ENCODE measurements around the gene ANKH. TPM values are rescaled to one million over a fixed set of nuclear protein-coding genes. Genes with fewer than 3 reads are reported as not detected.
A peak's percentile ranks its signal among the peaks of the same experiment; 100 is the strongest.

ANKH gene
- total RNA-seq, 1 donor from 2014 or later: 29.9 TPM

DNA sequence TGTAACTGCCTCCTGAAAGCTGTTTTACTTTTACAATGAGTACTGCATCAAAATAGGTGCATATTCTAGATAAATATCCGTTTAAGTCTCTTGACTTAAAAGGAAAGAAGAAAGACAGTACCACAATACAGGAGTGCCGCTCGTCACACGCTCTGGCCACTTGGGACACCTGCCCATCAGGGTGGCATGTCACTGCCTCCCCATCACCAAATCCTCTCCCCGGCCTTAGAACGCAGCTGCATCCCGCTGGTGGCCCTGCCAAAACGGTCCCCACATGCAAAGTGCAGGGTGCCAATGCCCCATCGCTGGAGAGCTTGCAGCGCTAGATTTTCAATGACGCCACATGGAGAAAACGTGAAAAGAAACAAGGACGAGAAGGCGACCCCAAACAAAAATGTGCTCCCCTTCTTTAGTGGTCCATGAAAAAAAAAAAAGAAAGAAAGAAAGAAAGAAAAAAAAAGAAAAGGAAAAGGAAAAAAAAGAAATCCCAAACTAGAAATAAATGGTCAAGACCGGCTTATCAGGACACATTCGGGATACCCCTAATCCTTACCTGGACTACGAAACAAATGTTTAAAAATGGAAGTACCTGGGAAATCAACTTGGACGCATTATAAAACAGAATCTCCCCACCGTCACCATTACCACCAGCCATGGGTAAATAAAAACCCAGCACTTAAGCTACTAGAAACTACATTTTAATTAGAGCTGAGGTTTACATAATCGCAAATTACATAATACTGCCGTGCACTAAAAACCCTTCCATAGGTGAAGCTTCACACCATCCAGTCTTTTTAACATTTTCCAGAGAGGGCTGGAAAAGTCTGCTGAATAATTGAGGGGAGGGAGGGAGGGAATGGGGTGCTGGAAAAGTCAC lies 1.0 kb downstream of the ANKH start:
- Mint-ChIP-seq H3K27ac (peak overlapping the region; percentile 81), H3K9me3 (ENCODE audit: low read depth) (no peaks in the 10 kb centered on the region), H3K4me3 (ENCODE audit: low read depth) (peak overlapping the region; percentile 74), H3K27me3 (peaks cover 24% of the 10 kb centered on the region), H3K4me1 (ENCODE audit: low read depth) (peaks cover 12% of the 10 kb centered on the region), H3K36me3 (ENCODE audit: insufficient read depth) (no peaks in the 10 kb centered on the region)
- TF ChIP-seq CTCF (IDR thresholded peaks at IDR 0.05; ENCODE audit: unreplicated experiment): no peak
- no peak for DNase-seq (ENCODE audit: low spot score, unreplicated experiment)

- Mint-ChIP-seq H3K27ac (no peak overlapping the region), H3K27me3 (peaks cover 24% of the 10 kb centered on the region), H3K36me3 (ENCODE audit: insufficient read depth) (no peaks in the 10 kb centered on the region), H3K4me3 (ENCODE audit: low read depth) (peak overlapping the region; percentile 74), H3K4me1 (ENCODE audit: low read depth) (peaks cover 11% of the 10 kb centered on the region), H3K9me3 (ENCODE audit: low read depth) (no peaks in the 10 kb centered on the region)
- no peak for DNase-seq (ENCODE audit: low spot score, unreplicated experiment)
- no peak for TF ChIP-seq CTCF (IDR thresholded peaks at IDR 0.05; ENCODE audit: unreplicated experiment)
Measured at GRCh38 chr5:14869668-14870164, 1.9 kb downstream of the ANKH start.

GRCh38 chr5:14869233-14869632 lies 2.3 kb downstream of the ANKH start:
- no peak for DNase-seq (ENCODE audit: low spot score, unreplicated experiment)
- no peaks in the 10 kb centered on the region for H3K9me3 Mint-ChIP-seq (ENCODE audit: low read depth)
- no peak overlapping the region for H3K4me3 Mint-ChIP-seq (ENCODE audit: low read depth)
- no peaks in the 10 kb centered on the region for H3K36me3 Mint-ChIP-seq (ENCODE audit: insufficient read depth)
- TF ChIP-seq CTCF (IDR thresholded peaks at IDR 0.05; ENCODE audit: unreplicated experiment): no peak
- H3K4me1 Mint-ChIP-seq (ENCODE audit: low read depth): peaks cover 11% of the 10 kb centered on the region
- no peak overlapping the region for H3K27ac Mint-ChIP-seq
- peaks cover 24% of the 10 kb centered on the region for H3K27me3 Mint-ChIP-seq

DNA sequence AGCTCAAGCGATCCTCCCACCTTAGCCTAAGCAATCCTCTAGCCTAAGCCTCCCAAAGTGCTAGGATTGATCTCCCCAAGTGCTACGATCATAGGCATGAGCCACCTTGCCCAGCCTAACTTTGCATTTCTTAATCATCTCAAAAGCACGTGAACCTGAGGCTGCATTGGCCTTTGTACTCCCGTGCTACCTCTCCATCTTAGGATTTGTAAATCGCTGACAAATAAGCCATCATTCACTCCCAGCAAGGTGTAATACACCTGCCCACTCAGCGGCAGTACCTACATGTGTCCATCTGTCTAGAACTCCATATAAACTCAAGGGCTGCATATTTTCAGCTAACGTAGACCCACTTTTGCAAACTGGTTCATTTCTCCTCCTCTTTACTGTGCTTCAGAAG lies 2.8 kb downstream of the ANKH start:
- Mint-ChIP-seq H3K4me1 (ENCODE audit: low read depth) (peaks cover 10% of the 10 kb centered on the region), H3K36me3 (ENCODE audit: insufficient read depth) (no peaks in the 10 kb centered on the region), H3K27ac (no peak overlapping the region), H3K4me3 (ENCODE audit: low read depth) (no peak overlapping the region), H3K27me3 (peaks cover 24% of the 10 kb centered on the region), H3K9me3 (ENCODE audit: low read depth) (no peaks in the 10 kb centered on the region)
- no peak for TF ChIP-seq CTCF (IDR thresholded peaks at IDR 0.05; ENCODE audit: unreplicated experiment)
- no peak for DNase-seq (ENCODE audit: low spot score, unreplicated experiment)

DNA sequence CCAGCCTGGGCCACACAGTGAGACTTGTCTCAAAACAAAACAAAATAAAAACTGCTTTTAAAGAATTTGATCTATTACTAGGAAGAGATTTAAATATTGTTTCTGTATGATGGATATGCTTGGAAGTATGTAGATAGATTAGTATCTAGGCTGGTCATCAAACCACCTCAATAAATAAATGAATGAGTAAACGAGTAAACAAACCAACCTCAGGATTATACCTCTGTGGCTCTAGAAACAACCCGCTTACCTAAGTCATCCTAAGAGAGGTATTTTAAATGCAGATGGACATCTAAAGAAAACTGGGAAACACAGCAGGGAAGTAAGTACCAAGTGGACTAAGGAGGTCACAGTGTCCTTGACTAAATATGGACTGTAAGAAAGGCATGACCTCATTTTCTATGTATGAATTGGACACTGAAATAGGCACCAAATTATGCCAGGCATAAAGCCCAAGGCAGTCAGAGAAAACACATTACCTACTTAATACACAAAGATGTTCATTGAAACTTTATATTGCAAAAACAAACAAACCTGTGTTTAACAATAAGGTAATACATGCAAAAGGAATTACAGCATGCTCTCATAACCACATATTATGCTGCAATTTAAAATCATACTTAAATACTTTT lies 7.3 kb downstream of the ANKH start:
- Mint-ChIP-seq H3K27me3 (peaks cover 7% of the 10 kb centered on the region), H3K4me1 (ENCODE audit: low read depth) (peaks cover 15% of the 10 kb centered on the region), H3K9me3 (ENCODE audit: low read depth) (no peaks in the 10 kb centered on the region), H3K27ac (no peak overlapping the region), H3K4me3 (ENCODE audit: low read depth) (no peak overlapping the region), H3K36me3 (ENCODE audit: insufficient read depth) (no peaks in the 10 kb centered on the region)
- TF ChIP-seq CTCF (IDR thresholded peaks at IDR 0.05; ENCODE audit: unreplicated experiment): no peak
- no peak for DNase-seq (ENCODE audit: low spot score, unreplicated experiment)

All from progenitor cell of endocrine pancreas (in vitro differentiated cells).